Left ventricle myocardium inferior (tissue), 1 donor: ENCODE measurements around the gene CDC25A. TPM values are rescaled to one million over a fixed set of nuclear protein-coding genes. Genes with fewer than 3 reads are reported as not detected.

Experiments
- DNase-seq: peaks from one replicate; pipeline ENCODE4 v3.0.0-alpha.2; 2020
- H3K27ac ChIP-seq: fragments of 200-600 bp; replicated peaks from 2 replicates; pipeline ENCODE4 v1.8.0; 2021
- H3K27me3 ChIP-seq: fragments of 200-600 bp; 2 replicates; pipeline ENCODE4 v1.8.0; 2021; ENCODE audit warnings: low read depth
- H3K36me3 ChIP-seq: fragments of 200-600 bp; 2 replicates; pipeline ENCODE4 v1.8.0; 2021
- H3K4me1 ChIP-seq: fragments of 200-600 bp; 2 replicates; pipeline ENCODE4 v1.8.0; 2021
- H3K4me3 ChIP-seq: fragments of 200-600 bp; 2 replicates; pipeline ENCODE4 v1.8.0; 2021; ENCODE audit warnings: mild to moderate bottlenecking, moderate library complexity
- H3K9me3 ChIP-seq: fragments of 200-600 bp; replicated peaks from 2 replicates; pipeline ENCODE4 v1.8.0; 2021
- intact Hi-C: fragments of 100-400 bp; cut with micrococcal nuclease; formaldehyde crosslinking; loops from one replicate; pipeline ENCODE4 v1.11.0; 2022
- total RNA-seq: library from RNA; stranded (reverse); fragmentation: NEBNext Ultra II Directional; extraction: Animal tissue kit (Norgen Biotek cat#: 25700); gene quantifications from one replicate; pipeline ENCODE4 v1.2.1, GENCODE V29; 2021
- TF ChIP-seq, protein P1 (sequence below): fragments of 200-600 bp; IDR thresholded peaks from 2 replicates; pipeline ENCODE4 v1.8.0; 2021; ENCODE audit warnings: antibody characterized with exemption, mild to moderate bottlenecking, borderline replicate concordance
- donor health status: DM: no; HTN: yes; CAD: no; lungs with severe emphysema.

CDC25A gene
- total RNA-seq, 1 donor from 2014 or later: 0.52 TPM

DNA sequence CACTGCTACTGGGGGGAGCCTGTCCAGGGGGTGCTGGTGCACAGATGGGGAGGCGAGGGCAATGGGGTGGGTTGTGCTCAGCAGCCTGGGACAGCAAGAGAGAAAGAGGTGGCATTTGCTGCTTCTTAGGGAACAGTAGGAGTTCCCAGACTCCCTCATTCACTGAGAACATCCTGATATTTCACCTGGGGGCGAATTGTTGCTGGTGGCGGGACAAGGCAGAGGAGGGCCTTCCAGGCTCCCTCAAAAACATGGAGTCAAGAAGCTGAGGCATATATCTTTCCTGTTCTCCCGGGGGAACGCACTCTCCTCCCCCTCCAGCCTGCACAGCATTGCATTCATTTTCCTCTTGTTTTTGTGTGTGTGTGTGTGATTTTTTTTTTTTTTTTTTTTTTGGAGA, 65.7 kb downstream of the CDC25A start:
- no peaks in the 10 kb centered on the region for H3K36me3 ChIP-seq
- no peaks in the 10 kb centered on the region for H3K9me3 ChIP-seq
- peaks cover 11% of the 10 kb centered on the region for H3K4me1 ChIP-seq
- H3K27me3 ChIP-seq: no peaks in the 10 kb centered on the region
- H3K4me3 ChIP-seq: no peak overlapping the region
- TF ChIP-seq, protein P1, sequence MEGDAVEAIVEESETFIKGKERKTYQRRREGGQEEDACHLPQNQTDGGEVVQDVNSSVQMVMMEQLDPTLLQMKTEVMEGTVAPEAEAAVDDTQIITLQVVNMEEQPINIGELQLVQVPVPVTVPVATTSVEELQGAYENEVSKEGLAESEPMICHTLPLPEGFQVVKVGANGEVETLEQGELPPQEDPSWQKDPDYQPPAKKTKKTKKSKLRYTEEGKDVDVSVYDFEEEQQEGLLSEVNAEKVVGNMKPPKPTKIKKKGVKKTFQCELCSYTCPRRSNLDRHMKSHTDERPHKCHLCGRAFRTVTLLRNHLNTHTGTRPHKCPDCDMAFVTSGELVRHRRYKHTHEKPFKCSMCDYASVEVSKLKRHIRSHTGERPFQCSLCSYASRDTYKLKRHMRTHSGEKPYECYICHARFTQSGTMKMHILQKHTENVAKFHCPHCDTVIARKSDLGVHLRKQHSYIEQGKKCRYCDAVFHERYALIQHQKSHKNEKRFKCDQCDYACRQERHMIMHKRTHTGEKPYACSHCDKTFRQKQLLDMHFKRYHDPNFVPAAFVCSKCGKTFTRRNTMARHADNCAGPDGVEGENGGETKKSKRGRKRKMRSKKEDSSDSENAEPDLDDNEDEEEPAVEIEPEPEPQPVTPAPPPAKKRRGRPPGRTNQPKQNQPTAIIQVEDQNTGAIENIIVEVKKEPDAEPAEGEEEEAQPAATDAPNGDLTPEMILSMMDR: no peak
- no peak overlapping the region for H3K27ac ChIP-seq
- intact Hi-C loops: no loop called here
- DNase-seq: no peak

DNA sequence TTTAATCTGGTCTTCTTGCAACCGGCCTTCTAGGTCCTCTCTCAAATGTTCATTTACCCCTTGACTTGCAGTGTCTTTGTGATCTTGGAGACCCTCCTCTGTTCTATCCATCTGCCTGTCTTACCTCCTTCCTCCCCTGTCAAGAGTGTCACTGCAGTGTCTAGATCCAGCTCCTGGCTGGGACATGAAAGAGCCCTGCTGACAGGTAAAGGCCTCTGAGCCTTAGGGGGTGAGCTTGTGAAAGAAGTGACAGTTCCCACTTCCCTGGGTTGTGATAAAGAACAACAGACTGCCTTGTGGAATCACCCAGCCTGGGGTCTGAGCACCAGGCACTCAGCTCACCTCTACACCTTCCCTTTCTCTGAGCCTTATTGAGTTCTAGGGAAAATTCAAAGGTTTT, 68.0 kb downstream of the CDC25A start:
- Histone ChIP-seq H3K9me3 (no peaks in the 10 kb centered on the region), H3K27me3 (no peaks in the 10 kb centered on the region), H3K36me3 (no peaks in the 10 kb centered on the region), H3K4me3 (no peak overlapping the region), H3K4me1 (peaks cover 11% of the 10 kb centered on the region), H3K27ac (peak overlapping the region; percentile 75)
- DNase-seq: no peak
- intact Hi-C loops: no loop called here
- TF ChIP-seq, protein P1: no peak

DNA sequence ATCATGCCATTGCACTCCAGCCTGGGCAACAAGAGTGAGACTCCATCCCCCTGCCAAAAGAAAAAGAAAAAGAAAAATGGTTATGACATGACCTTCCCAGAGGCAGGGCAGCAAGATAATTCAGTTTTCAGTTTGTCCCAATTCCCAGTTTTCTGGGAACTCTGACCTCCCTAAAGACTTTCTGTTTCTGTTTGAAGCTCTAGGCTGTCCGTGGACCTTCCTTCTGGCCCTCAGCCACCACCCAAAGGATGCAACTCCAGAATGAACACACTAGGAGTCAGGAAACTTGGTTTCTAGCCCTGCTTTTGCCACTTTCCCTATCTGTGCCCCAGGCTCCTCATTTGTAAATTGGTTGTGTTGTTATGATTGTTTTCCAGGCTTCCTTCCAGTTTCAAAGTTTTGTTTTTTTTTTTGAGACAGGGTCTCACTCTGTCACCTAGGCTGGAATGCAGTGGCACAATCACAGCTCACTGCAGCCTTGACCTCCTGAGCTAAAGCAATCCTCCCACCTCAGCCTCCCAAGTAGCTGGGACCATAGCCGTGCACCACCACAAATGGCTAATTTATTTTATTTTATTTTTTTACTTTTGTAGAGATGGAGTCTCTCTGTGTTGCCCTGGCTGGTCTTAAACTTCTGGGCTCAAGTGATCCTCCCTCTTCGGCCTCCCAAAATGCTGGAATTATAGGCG, 68.6 kb downstream of the CDC25A start:
- Histone ChIP-seq H3K27ac (peak overlapping the region; percentile 75), H3K36me3 (no peaks in the 10 kb centered on the region), H3K4me1 (peaks cover 11% of the 10 kb centered on the region), H3K4me3 (no peak overlapping the region), H3K9me3 (no peaks in the 10 kb centered on the region), H3K27me3 (no peaks in the 10 kb centered on the region)
- TF ChIP-seq, protein P1: no peak
- DNase-seq: peak; percentile 61
- intact Hi-C loops: no loop called here

DNA sequence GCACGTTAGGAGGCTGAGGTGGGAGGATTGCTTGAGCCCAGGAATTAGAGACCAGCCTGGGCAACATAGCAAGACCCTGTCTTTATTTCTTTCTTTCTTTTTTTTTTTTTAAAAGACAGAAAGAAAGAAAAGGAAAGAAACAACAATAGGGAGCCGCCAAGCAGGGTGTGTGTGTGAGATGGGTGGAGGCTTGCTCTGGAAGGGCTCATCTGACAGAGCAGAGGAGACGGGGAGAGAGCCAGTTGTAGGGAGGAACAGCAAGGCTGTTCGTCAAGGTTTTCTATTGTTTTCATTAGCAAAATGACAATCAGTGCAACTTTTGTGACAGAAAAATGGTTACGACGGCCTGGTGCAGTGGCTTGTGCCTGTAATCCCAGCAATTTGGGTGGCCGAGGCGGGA, 69.3 kb downstream of the CDC25A start:
- Histone ChIP-seq H3K4me3 (no peak overlapping the region), H3K36me3 (no peaks in the 10 kb centered on the region), H3K4me1 (peaks cover 11% of the 10 kb centered on the region), H3K27ac (peak overlapping the region; percentile 75), H3K27me3 (no peaks in the 10 kb centered on the region), H3K9me3 (no peaks in the 10 kb centered on the region)
- no peak for DNase-seq
- intact Hi-C loops: no loop called here
- TF ChIP-seq, protein P1: no peak

DNA sequence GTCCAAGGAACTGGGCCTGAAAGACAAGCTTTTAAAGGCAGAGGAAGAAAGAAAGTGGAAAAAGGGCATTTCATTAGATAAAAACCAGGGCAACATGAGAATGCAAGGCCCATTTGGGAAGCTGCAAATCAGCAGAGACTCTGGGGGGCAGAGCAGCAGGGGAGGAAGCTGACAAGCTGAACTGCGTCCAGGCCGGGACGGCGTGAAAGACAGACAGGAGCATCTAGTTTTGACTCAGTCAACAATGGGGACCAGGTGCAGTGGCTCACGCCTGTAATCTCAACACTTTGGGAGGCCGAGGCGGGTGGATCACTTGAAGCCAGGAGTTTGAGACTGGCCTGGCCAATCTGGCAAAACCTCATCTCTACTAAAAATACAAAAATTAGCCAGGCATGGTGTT, 69.9 kb downstream of the CDC25A start:
- TF ChIP-seq, protein P1: no peak
- Histone ChIP-seq H3K9me3 (no peaks in the 10 kb centered on the region), H3K27me3 (no peaks in the 10 kb centered on the region), H3K4me1 (peaks cover 11% of the 10 kb centered on the region), H3K27ac (peak overlapping the region; percentile 75), H3K4me3 (no peak overlapping the region), H3K36me3 (no peaks in the 10 kb centered on the region)
- intact Hi-C loops: no loop called here
- DNase-seq: no peak
